CD4-positive, alpha-beta T cell (primary cell): ENCODE data around the gene PPFIBP2. TPM values are rescaled to one million over a fixed set of nuclear protein-coding genes. Genes with fewer than 3 reads are reported as not detected.

ENCODE experiments used
- ATAC-seq: fragments of 200-7000 bp; cut with Tn5 transposase; one replicate; pipeline ENCODE4 v1.10.0; 2022; ENCODE audit warnings: mild to moderate bottlenecking; ENCODE audit not compliant: poor library complexity
- CTCF ChIA-PET: fragments of 350-600 bp; sonication (Branson Sonifier 250); formaldehyde crosslinking; loops from one replicate; lab custom pipeline; 2021; ENCODE audit warnings: antibody characterized with exemption, inconsistent platforms; lab: Charles Lee
- POLR2A ChIA-PET: fragments of 350-600 bp; sonication (Branson Sonifier 250); formaldehyde crosslinking; loops from one replicate; lab custom pipeline; 2021; ENCODE audit warnings: antibody characterized with exemption, inconsistent platforms; lab: Charles Lee
- DNase-seq, 14 experiments: peaks; one replicate each; pipeline ENCODE4 v3.0.0-alpha.2; 2013 to 2020; ENCODE audit warnings: mixed read lengths in 2 of 14
- H3K27ac ChIP-seq, 2 donors: one replicate each; pipeline versions ENCODE4 v1.5.1 to v1.7.0; 2013; ENCODE audit warnings: low read length in 2 of 2, low read depth in 1 of 2, mild to moderate bottlenecking in 1 of 2
- H3K27me3 ChIP-seq, 2 experiments: 1 replicate in 1 of 2; 2 replicates in 1 of 2; pipeline versions ENCODE4 v1.6.1 to v1.7.0; 2013; ENCODE audit warnings: low read length in 2 of 2, control low read depth in 1 of 2, mild to moderate bottlenecking in 1 of 2, moderate library complexity in 1 of 2; ENCODE audit not compliant: insufficient read depth in 2 of 2, control insufficient read depth in 1 of 2
- H3K36me3 ChIP-seq: one replicate; pipeline ENCODE4 v1.6.1; 2013; ENCODE audit warnings: low read length, control low read depth; ENCODE audit not compliant: insufficient read depth
- H3K4me1 ChIP-seq: one replicate; pipeline ENCODE4 v1.6.1; 2013; ENCODE audit warnings: low read length, control low read depth; ENCODE audit not compliant: insufficient read depth
- H3K4me3 ChIP-seq: one replicate; pipeline ENCODE4 v1.5.1; 2013; ENCODE audit warnings: mild to moderate bottlenecking, low read length, moderate library complexity
- H3K9me3 ChIP-seq, 2 experiments: 1 replicate in 1 of 2; 2 replicates in 1 of 2; pipeline versions ENCODE4 v1.6.1 to v1.7.0; 2013; ENCODE audit warnings: low read length in 2 of 2, mild to moderate bottlenecking in 2 of 2, control low read depth in 1 of 2, moderate library complexity in 1 of 2; ENCODE audit not compliant: control insufficient read depth in 1 of 2, insufficient read depth in 1 of 2
- H3K27ac Mint-ChIP-seq: one replicate; pipeline ENCODE4 v1.8.0; 2020; ENCODE audit warnings: mixed read lengths
- H3K27me3 Mint-ChIP-seq: one replicate; pipeline ENCODE4 v1.8.0; 2021; ENCODE audit warnings: mixed read lengths
- H3K36me3 Mint-ChIP-seq: one replicate; pipeline ENCODE4 v1.8.0; 2021; ENCODE audit warnings: low read depth, mixed read lengths
- H3K4me1 Mint-ChIP-seq: one replicate; pipeline ENCODE4 v1.8.0; 2021; ENCODE audit warnings: low read depth, mixed read lengths
- H3K4me3 Mint-ChIP-seq: one replicate; pipeline ENCODE4 v1.8.0; 2020; ENCODE audit warnings: mild to moderate bottlenecking, mixed read lengths
- H3K9me3 Mint-ChIP-seq: one replicate; pipeline ENCODE4 v1.8.0; 2020; ENCODE audit warnings: mixed read lengths
- CTCF ChIP-seq: fragments of 200-600 bp; IDR thresholded peaks from one replicate; pipeline ENCODE4 v1.8.0; 2022; ENCODE audit warnings: antibody characterized with exemption, mild to moderate bottlenecking
- intact Hi-C, 2 experiments: fragments of 100-400 bp; cut with DNase I in 1 of 2; cut with micrococcal nuclease in 1 of 2; formaldehyde crosslinking; loops; one replicate each; pipeline versions ENCODE4 v1.15.1 to v1.9.0; 2023 to 2025; cut with DNase I, micrococcal nuclease
- total RNA-seq, 174 experiments: library from RNA in 2 of 174; stranded (reverse) in 2 of 174; gene quantifications; one replicate each; pipeline ENCODE4 v1.2.3 and lab custom pipeline; 2021 to 2026

The PPFIBP2 gene
- total RNA-seq, 2 experiments from 2014 or later: 27.0 to 35.9 TPM

- POLR2A ChIA-PET: no interaction called here
- H3K36me3 ChIP-seq: no peaks in the 10 kb centered on the region
- ATAC-seq (no peak), DNase-seq (no peak)
- TF ChIP-seq CTCF: no peak
- no peaks in the 10 kb centered on the region for H3K27me3 Mint-ChIP-seq
- H3K36me3 Mint-ChIP-seq: peaks cover 59% of the 10 kb centered on the region
- no peaks in the 10 kb centered on the region for H3K4me1 ChIP-seq
- intact Hi-C loops: no loop called here
- H3K27ac ChIP-seq: no peak overlapping the region
- H3K27me3 ChIP-seq: no peaks in the 10 kb centered on the region
- H3K4me1 Mint-ChIP-seq: no peaks in the 10 kb centered on the region
- no peaks in the 10 kb centered on the region for H3K9me3 ChIP-seq
- no peak overlapping the region for H3K27ac Mint-ChIP-seq
- no peaks in the 10 kb centered on the region for H3K9me3 Mint-ChIP-seq
- no peak overlapping the region for H3K4me3 Mint-ChIP-seq
- no peak overlapping the region for H3K4me3 ChIP-seq
- CTCF ChIA-PET: interaction anchor here (0.6 kb wide), 1 partner anchor 83 kb away, joined by 3 read pairs; no protein-coding TSS in a partner anchor
Measured at GRCh38 chr11:7611411-7611810, 97.6 kb downstream of the PPFIBP2 start.

- Mint-ChIP-seq H3K9me3 (no peaks in the 10 kb centered on the region), H3K4me1 (no peaks in the 10 kb centered on the region), H3K27me3 (no peaks in the 10 kb centered on the region), H3K36me3 (peaks cover 66% of the 10 kb centered on the region), H3K27ac (no peak overlapping the region), H3K4me3 (no peak overlapping the region)
- CTCF ChIA-PET: no interaction called here
- intact Hi-C loops: no loop called here
- no peak for ATAC-seq
- no peak for TF ChIP-seq CTCF
- DNase-seq: no peak
- Histone ChIP-seq H3K9me3 (no peaks in the 10 kb centered on the region), H3K4me3 (no peak overlapping the region), H3K36me3 (no peaks in the 10 kb centered on the region), H3K27ac (no peak overlapping the region), H3K27me3 (no peaks in the 10 kb centered on the region), H3K4me1 (no peaks in the 10 kb centered on the region)
- POLR2A ChIA-PET: no interaction called here
Measured at GRCh38 chr11:7612056-7612660, 98.4 kb downstream of the PPFIBP2 start.

GRCh38 chr11:7612661-7613393 lies 99.0 kb downstream of the PPFIBP2 start:
- H3K36me3 Mint-ChIP-seq: peaks cover 67% of the 10 kb centered on the region
- CTCF ChIA-PET: no interaction called here
- intact Hi-C loops: no loop called here

More at GRCh38 chr11:7612661-7613393, 99.0 kb downstream of the PPFIBP2 start:
- no peaks in the 10 kb centered on the region for H3K36me3 ChIP-seq
- Mint-ChIP-seq H3K4me3 (no peak overlapping the region), H3K27ac (no peak overlapping the region), H3K27me3 (no peaks in the 10 kb centered on the region), H3K4me1 (no peaks in the 10 kb centered on the region), H3K9me3 (no peaks in the 10 kb centered on the region)
- H3K4me1 ChIP-seq: no peaks in the 10 kb centered on the region
- no peak for TF ChIP-seq CTCF
- DNase-seq (no peak), ATAC-seq (no peak)
- H3K27ac ChIP-seq: no peak overlapping the region
- H3K4me3 ChIP-seq: no peak overlapping the region
- POLR2A ChIA-PET: no interaction called here
- H3K27me3 ChIP-seq: no peaks in the 10 kb centered on the region
- H3K9me3 ChIP-seq: no peaks in the 10 kb centered on the region
